GM23338 (cell line): ENCODE results near the gene GLUD2. TPM values are rescaled to one million over a fixed set of nuclear protein-coding genes. Genes with fewer than 3 reads are reported as not detected.

ENCODE experiments used
- ATAC-seq: fragments of 200-7000 bp; cut with Tn5 transposase; 3 replicates; pipeline ENCODE4 v1.9.1; 2020
- DNase-seq: peaks from one replicate; pipeline ENCODE4 v3.0.0-alpha.2; 2015; ENCODE audit warnings: low spot score
- H2AFZ ChIP-seq: fragments of 200-600 bp; sonication (generic); 2 replicates; pipeline ENCODE4 v1.8.0; 2016; ENCODE audit warnings: antibody characterized with exemption, mild to moderate bottlenecking, moderate library complexity
- H3F3A ChIP-seq: fragments of 200-600 bp; sonication (generic); replicated peaks from 2 replicates; pipeline ENCODE4 v1.8.0; 2017; ENCODE audit warnings: antibody characterized with exemption, mixed run types, low read depth
- H3K27ac ChIP-seq: fragments of 200-600 bp; sonication (generic); 2 replicates; pipeline ENCODE4 v1.6.1; 2016; ENCODE audit warnings: low read depth
- H3K27me3 ChIP-seq: fragments of 200-600 bp; sonication (generic); 2 replicates; pipeline ENCODE4 v1.8.0; 2016; ENCODE audit warnings: mild to moderate bottlenecking, mixed run types, moderate library complexity; ENCODE audit not compliant: insufficient read depth
- H3K36me3 ChIP-seq: fragments of 200-600 bp; sonication (generic); 2 replicates; pipeline ENCODE4 v1.8.0; 2016; ENCODE audit warnings: mild to moderate bottlenecking; ENCODE audit not compliant: insufficient read depth
- H3K4me1 ChIP-seq: fragments of 200-600 bp; sonication (generic); 2 replicates; pipeline ENCODE4 v1.8.0; 2016; ENCODE audit warnings: mild to moderate bottlenecking, moderate library complexity; ENCODE audit not compliant: insufficient read depth
- H3K4me2 ChIP-seq: fragments of 200-600 bp; sonication (generic); 2 replicates; pipeline ENCODE4 v1.7.1; 2017; ENCODE audit warnings: mixed run types
- H3K4me3 ChIP-seq: fragments of 200-600 bp; sonication (generic); 2 replicates; pipeline ENCODE4 v1.6.1; 2016; ENCODE audit warnings: mixed run types
- H3K79me2 ChIP-seq: fragments of 200-600 bp; sonication (generic); replicated peaks from 2 replicates; pipeline ENCODE4 v1.8.0; 2017; ENCODE audit warnings: mild to moderate bottlenecking; ENCODE audit not compliant: insufficient read depth
- H3K9me2 ChIP-seq: fragments of 200-600 bp; sonication (generic); 2 replicates; pipeline ENCODE4 v1.8.0; 2017; ENCODE audit not compliant: insufficient read depth
- H4K20me1 ChIP-seq: fragments of 200-600 bp; sonication (generic); replicated peaks from 2 replicates; pipeline ENCODE4 v1.8.0; 2017; ENCODE audit warnings: mild to moderate bottlenecking; ENCODE audit not compliant: insufficient read depth
- H3K27ac Mint-ChIP-seq: 2 replicates; pipeline ENCODE4 v1.8.0; 2020; ENCODE audit warnings: inconsistent platforms, mild to moderate bottlenecking, moderate library complexity, mixed read lengths
- H3K27me3 Mint-ChIP-seq: 3 replicates; pipeline ENCODE4 v1.8.0; 2022; ENCODE audit warnings: low read depth, mild to moderate bottlenecking, moderate library complexity, mixed read lengths, inconsistent platforms; ENCODE audit not compliant: insufficient read depth, poor library complexity
- H3K36me3 Mint-ChIP-seq: 3 replicates; pipeline ENCODE4 v1.8.0; 2021; ENCODE audit warnings: low read depth, mild to moderate bottlenecking, inconsistent platforms, moderate library complexity, mixed read lengths
- H3K4me1 Mint-ChIP-seq: 3 replicates; pipeline ENCODE4 v1.8.0; 2020; ENCODE audit warnings: mild to moderate bottlenecking, inconsistent platforms, mixed read lengths
- H3K4me3 Mint-ChIP-seq: 3 replicates; pipeline ENCODE4 v1.8.0; 2021; ENCODE audit warnings: moderate library complexity, mild to moderate bottlenecking, inconsistent platforms, mixed read lengths
- H3K9me3 Mint-ChIP-seq: 3 replicates; pipeline ENCODE4 v1.8.0; 2020; ENCODE audit warnings: moderate library complexity, mild to moderate bottlenecking, inconsistent platforms, mixed read lengths
- CREB1 ChIP-seq: fragments of 250-450 bp; sonication (Bioruptor Pico); IDR thresholded peaks from 2 replicates; pipeline ENCODE4 v1.5.0; 2020; ENCODE audit warnings: low read depth, mild to moderate bottlenecking, moderate library complexity
- EZH2 ChIP-seq: fragments of 200-600 bp; sonication (generic); IDR thresholded peaks from one replicate; pipeline ENCODE4 v1.8.0; 2017; ENCODE audit warnings: antibody characterized with exemption, mild to moderate bottlenecking, low read depth; ENCODE audit not compliant: unreplicated experiment
- EZH2phosphoT487 ChIP-seq: fragments of 200-600 bp; sonication (generic); IDR thresholded peaks from one replicate; pipeline ENCODE4 v1.8.1; 2018; ENCODE audit warnings: antibody characterized with exemption; ENCODE audit not compliant: unreplicated experiment
- JUNB ChIP-seq: IDR thresholded peaks from one replicate; pipeline ENCODE4 v1.6.1; 2016; ENCODE audit warnings: antibody characterized with exemption; ENCODE audit not compliant: unreplicated experiment
- NANOG ChIP-seq: IDR thresholded peaks from 2 replicates; pipeline ENCODE4 v1.6.1; 2016; ENCODE audit warnings: antibody characterized with exemption, borderline replicate concordance
- POLR2AphosphoS5 ChIP-seq: IDR thresholded peaks from 2 replicates; pipeline ENCODE4 v1.6.1; 2016; ENCODE audit warnings: antibody characterized with exemption, low read depth
- STAT1 ChIP-seq: IDR thresholded peaks from one replicate; pipeline ENCODE4 v1.6.1; 2016; ENCODE audit warnings: antibody characterized with exemption; ENCODE audit not compliant: unreplicated experiment
- ZNF114 ChIP-seq: fragments of 250-450 bp; sonication (Bioruptor Pico); IDR thresholded peaks from 2 replicates; pipeline ENCODE4 v1.5.0; 2020; ENCODE audit warnings: mild to moderate bottlenecking, moderate library complexity
- ZNF331 ChIP-seq: fragments of 250-450 bp; sonication (Bioruptor Pico); IDR thresholded peaks from 2 replicates; pipeline ENCODE4 v1.5.0; 2020; ENCODE audit warnings: low read depth, mild to moderate bottlenecking, moderate library complexity
- polyA plus RNA-seq: library from polyadenylated mRNA; unstranded; fragments of >200 nt; fragmentation: Nextera tagmentation; extraction: Ambion mirVana; gene quantifications from 2 replicates; pipeline ENCODE4 v1.2.1, GENCODE V29; 2016
- total RNA-seq: library from RNA; depleted of rRNA; stranded (reverse); fragments of >200 nt; shearing (Covaris generic); gene quantifications from 2 replicates; pipeline ENCODE4 v1.2.3, GENCODE V29; 2014
- TF ChIP-seq, protein P1 (sequence below), 2 experiments: fragments of 200-600 bp in 1 of 2; sonication (generic) in 1 of 2; conservative IDR thresholded peaks; 2 replicates each; pipeline versions ENCODE4 v1.5.1 to v1.6.1; 2016 to 2017; ENCODE audit warnings: antibody characterized with exemption in 2 of 2, low read depth in 2 of 2, mild to moderate bottlenecking in 2 of 2, moderate library complexity in 1 of 2
- TF ChIP-seq, protein P2 (sequence below): fragments of 250-450 bp; sonication (Bioruptor Pico); IDR thresholded peaks from 2 replicates; pipeline ENCODE4 v1.5.0; 2020; ENCODE audit warnings: mild to moderate bottlenecking, moderate library complexity
- TF ChIP-seq, protein P3 (sequence below): IDR thresholded peaks from 2 replicates; pipeline ENCODE4 v1.6.1; 2016; ENCODE audit warnings: antibody characterized with exemption
- TF ChIP-seq, protein P4 (sequence below): IDR thresholded peaks from one replicate; pipeline ENCODE4 v1.6.1; 2018; ENCODE audit warnings: antibody characterized with exemption; ENCODE audit not compliant: unreplicated experiment

The GLUD2 gene
- total and polyA plus RNA-seq, 2 experiments from 2014 or later: 0.16 to 1.5 TPM

DNA sequence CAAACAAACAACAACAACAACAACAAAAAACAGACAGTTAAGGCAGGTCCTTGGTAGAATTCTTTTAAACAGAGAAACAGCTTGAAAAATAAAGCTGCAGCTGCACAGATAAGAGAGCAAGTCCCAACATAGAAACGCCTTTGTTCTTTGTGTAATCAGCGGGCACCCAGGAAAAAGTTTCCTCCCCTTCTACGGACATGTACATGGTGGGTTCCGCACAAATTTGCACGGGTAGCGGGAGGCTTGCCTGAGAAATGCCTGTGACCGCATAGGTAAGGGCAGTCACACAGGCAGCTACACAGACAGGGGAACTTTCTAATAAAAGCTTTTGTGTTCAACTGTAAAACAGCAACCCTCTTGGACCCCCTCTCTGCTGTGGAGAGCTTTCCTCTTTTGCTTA is 36.2 kb upstream of the GLUD2 start:
- H3K9me2 ChIP-seq: no peaks in the 10 kb centered on the region
- no peaks in the 10 kb centered on the region for H4K20me1 ChIP-seq
- no peak overlapping the region for H3K4me2 ChIP-seq
- TF ChIP-seq, protein P1, sequence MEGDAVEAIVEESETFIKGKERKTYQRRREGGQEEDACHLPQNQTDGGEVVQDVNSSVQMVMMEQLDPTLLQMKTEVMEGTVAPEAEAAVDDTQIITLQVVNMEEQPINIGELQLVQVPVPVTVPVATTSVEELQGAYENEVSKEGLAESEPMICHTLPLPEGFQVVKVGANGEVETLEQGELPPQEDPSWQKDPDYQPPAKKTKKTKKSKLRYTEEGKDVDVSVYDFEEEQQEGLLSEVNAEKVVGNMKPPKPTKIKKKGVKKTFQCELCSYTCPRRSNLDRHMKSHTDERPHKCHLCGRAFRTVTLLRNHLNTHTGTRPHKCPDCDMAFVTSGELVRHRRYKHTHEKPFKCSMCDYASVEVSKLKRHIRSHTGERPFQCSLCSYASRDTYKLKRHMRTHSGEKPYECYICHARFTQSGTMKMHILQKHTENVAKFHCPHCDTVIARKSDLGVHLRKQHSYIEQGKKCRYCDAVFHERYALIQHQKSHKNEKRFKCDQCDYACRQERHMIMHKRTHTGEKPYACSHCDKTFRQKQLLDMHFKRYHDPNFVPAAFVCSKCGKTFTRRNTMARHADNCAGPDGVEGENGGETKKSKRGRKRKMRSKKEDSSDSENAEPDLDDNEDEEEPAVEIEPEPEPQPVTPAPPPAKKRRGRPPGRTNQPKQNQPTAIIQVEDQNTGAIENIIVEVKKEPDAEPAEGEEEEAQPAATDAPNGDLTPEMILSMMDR (conservative IDR thresholded peaks at IDR 0.05; ENCODE audit: low read depth in 2 of 2): no peak
- TF ChIP-seq STAT1 (no peak), EZH2 (no peak), NANOG (no peak), ZNF331 (CRISPR knock-in tag) (no peak), CREB1 (CRISPR knock-in tag) (no peak), ZNF114 (CRISPR knock-in tag) (no peak), EZH2phosphoT487 (no peak), POLR2AphosphoS5 (no peak), JUNB (no peak)
- TF ChIP-seq, protein P2, sequence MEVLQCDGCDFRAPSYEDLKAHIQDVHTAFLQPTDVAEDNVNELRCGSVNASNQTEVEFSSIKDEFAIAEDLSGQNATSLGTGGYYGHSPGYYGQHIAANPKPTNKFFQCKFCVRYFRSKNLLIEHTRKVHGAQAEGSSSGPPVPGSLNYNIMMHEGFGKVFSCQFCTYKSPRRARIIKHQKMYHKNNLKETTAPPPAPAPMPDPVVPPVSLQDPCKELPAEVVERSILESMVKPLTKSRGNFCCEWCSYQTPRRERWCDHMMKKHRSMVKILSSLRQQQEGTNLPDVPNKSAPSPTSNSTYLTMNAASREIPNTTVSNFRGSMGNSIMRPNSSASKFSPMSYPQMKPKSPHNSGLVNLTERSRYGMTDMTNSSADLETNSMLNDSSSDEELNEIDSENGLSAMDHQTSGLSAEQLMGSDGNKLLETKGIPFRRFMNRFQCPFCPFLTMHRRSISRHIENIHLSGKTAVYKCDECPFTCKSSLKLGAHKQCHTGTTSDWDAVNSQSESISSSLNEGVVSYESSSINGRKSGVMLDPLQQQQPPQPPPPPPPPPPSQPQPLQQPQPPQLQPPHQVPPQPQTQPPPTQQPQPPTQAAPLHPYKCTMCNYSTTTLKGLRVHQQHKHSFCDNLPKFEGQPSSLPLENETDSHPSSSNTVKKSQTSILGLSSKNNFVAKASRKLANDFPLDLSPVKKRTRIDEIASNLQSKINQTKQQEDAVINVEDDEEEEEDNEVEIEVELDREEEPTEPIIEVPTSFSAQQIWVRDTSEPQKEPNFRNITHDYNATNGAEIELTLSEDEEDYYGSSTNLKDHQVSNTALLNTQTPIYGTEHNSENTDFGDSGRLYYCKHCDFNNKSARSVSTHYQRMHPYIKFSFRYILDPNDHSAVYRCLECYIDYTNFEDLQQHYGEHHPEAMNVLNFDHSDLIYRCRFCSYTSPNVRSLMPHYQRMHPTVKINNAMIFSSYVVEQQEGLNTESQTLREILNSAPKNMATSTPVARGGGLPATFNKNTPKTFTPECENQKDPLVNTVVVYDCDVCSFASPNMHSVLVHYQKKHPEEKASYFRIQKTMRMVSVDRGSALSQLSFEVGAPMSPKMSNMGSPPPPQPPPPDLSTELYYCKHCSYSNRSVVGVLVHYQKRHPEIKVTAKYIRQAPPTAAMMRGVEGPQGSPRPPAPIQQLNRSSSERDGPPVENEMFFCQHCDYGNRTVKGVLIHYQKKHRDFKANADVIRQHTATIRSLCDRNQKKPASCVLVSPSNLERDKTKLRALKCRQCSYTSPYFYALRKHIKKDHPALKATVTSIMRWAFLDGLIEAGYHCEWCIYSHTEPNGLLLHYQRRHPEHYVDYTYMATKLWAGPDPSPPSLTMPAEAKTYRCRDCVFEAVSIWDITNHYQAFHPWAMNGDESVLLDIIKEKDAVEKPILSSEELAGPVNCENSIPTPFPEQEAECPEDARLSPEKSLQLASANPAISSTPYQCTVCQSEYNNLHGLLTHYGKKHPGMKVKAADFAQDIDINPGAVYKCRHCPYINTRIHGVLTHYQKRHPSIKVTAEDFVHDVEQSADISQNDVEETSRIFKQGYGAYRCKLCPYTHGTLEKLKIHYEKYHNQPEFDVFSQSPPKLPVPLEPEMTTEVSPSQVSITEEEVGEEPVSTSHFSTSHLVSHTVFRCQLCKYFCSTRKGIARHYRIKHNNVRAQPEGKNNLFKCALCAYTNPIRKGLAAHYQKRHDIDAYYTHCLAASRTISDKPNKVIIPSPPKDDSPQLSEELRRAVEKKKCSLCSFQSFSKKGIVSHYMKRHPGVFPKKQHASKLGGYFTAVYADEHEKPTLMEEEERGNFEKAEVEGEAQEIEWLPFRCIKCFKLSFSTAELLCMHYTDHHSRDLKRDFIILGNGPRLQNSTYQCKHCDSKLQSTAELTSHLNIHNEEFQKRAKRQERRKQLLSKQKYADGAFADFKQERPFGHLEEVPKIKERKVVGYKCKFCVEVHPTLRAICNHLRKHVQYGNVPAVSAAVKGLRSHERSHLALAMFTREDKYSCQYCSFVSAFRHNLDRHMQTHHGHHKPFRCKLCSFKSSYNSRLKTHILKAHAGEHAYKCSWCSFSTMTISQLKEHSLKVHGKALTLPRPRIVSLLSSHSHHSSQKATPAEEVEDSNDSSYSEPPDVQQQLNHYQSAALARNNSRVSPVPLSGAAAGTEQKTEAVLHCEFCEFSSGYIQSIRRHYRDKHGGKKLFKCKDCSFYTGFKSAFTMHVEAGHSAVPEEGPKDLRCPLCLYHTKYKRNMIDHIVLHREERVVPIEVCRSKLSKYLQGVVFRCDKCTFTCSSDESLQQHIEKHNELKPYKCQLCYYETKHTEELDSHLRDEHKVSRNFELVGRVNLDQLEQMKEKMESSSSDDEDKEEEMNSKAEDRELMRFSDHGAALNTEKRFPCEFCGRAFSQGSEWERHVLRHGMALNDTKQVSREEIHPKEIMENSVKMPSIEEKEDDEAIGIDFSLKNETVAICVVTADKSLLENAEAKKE: no peak
- TF ChIP-seq, protein P3, sequence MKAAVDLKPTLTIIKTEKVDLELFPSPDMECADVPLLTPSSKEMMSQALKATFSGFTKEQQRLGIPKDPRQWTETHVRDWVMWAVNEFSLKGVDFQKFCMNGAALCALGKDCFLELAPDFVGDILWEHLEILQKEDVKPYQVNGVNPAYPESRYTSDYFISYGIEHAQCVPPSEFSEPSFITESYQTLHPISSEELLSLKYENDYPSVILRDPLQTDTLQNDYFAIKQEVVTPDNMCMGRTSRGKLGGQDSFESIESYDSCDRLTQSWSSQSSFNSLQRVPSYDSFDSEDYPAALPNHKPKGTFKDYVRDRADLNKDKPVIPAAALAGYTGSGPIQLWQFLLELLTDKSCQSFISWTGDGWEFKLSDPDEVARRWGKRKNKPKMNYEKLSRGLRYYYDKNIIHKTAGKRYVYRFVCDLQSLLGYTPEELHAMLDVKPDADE: no peak
- TF ChIP-seq, protein P4, sequence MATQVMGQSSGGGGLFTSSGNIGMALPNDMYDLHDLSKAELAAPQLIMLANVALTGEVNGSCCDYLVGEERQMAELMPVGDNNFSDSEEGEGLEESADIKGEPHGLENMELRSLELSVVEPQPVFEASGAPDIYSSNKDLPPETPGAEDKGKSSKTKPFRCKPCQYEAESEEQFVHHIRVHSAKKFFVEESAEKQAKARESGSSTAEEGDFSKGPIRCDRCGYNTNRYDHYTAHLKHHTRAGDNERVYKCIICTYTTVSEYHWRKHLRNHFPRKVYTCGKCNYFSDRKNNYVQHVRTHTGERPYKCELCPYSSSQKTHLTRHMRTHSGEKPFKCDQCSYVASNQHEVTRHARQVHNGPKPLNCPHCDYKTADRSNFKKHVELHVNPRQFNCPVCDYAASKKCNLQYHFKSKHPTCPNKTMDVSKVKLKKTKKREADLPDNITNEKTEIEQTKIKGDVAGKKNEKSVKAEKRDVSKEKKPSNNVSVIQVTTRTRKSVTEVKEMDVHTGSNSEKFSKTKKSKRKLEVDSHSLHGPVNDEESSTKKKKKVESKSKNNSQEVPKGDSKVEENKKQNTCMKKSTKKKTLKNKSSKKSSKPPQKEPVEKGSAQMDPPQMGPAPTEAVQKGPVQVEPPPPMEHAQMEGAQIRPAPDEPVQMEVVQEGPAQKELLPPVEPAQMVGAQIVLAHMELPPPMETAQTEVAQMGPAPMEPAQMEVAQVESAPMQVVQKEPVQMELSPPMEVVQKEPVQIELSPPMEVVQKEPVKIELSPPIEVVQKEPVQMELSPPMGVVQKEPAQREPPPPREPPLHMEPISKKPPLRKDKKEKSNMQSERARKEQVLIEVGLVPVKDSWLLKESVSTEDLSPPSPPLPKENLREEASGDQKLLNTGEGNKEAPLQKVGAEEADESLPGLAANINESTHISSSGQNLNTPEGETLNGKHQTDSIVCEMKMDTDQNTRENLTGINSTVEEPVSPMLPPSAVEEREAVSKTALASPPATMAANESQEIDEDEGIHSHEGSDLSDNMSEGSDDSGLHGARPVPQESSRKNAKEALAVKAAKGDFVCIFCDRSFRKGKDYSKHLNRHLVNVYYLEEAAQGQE: no peak
- H2AFZ ChIP-seq: no peak overlapping the region
- H3K4me1 ChIP-seq: peaks cover 6% of the 10 kb centered on the region; the same call in 1 of the 2 replicates
- H3K27me3 ChIP-seq: no peaks in the 10 kb centered on the region
- H3K27ac ChIP-seq: no peak overlapping the region
- Mint-ChIP-seq H3K27me3 (peaks cover 3% of the 10 kb centered on the region), H3K36me3 (no peaks in the 10 kb centered on the region), H3K4me1 (peaks cover 16% of the 10 kb centered on the region), H3K4me3 (no peak overlapping the region), H3K27ac (no peak overlapping the region), H3K9me3 (no peaks in the 10 kb centered on the region)
- no peak overlapping the region for H3K4me3 ChIP-seq
- H3F3A ChIP-seq: no peaks in the 10 kb centered on the region
- ATAC-seq (no peak), DNase-seq (no peak)
- no peaks in the 10 kb centered on the region for H3K36me3 ChIP-seq
- H3K79me2 ChIP-seq: no peaks in the 10 kb centered on the region
